Activated CD4-positive, alpha-beta memory T cell treated with anti-CD3 and anti-CD28 coated beads for 36 hours (primary cell): ENCODE measurements around the gene CACNG5. TPM values are rescaled to one million over a fixed set of nuclear protein-coding genes. Genes with fewer than 3 reads are reported as not detected.

Source experiments
- CTCF ChIA-PET: fragments of 350-600 bp; sonication (Branson Sonifier 250); formaldehyde crosslinking; loops from one replicate; lab custom pipeline; 2021; ENCODE audit warnings: antibody characterized with exemption, inconsistent platforms; lab: Charles Lee
- POLR2A ChIA-PET: fragments of 350-600 bp; sonication (Branson Sonifier 250); formaldehyde crosslinking; loops from one replicate; lab custom pipeline; 2021; ENCODE audit warnings: antibody characterized with exemption; lab: Charles Lee
- DNase-seq: peaks from one replicate; pipeline ENCODE4 v3.0.0-alpha.2; 2020
- H3K27ac Mint-ChIP-seq: one replicate; pipeline ENCODE4 v1.8.0; 2021; ENCODE audit warnings: mixed read lengths
- H3K27me3 Mint-ChIP-seq: one replicate; pipeline ENCODE4 v1.8.0; 2021; ENCODE audit warnings: mixed read lengths
- H3K36me3 Mint-ChIP-seq: one replicate; pipeline ENCODE4 v1.8.0; 2021; ENCODE audit warnings: mixed read lengths
- H3K4me1 Mint-ChIP-seq: one replicate; pipeline ENCODE4 v1.8.0; 2021; ENCODE audit warnings: low read depth, mixed read lengths
- H3K4me3 Mint-ChIP-seq: one replicate; pipeline ENCODE4 v1.8.0; 2021; ENCODE audit warnings: mild to moderate bottlenecking, mixed read lengths
- H3K9me3 Mint-ChIP-seq: one replicate; pipeline ENCODE4 v1.8.0; 2021; ENCODE audit warnings: mixed read lengths
- intact Hi-C: fragments of 100-400 bp; cut with micrococcal nuclease; formaldehyde crosslinking; loops from one replicate; pipeline ENCODE4 v1.15.1; 2023
- microRNA-seq: library from miRNA; unstranded; fragments of <30 nt; microRNA quantifications from one replicate; pipeline ENCODE4 v1.2.0, GENCODE V29; 2022; ENCODE audit warnings: borderline number of aligned reads, borderline microRNAs expressed, borderline replicate concordance
- total RNA-seq, 2 experiments: library from RNA; stranded (reverse); gene quantifications; one replicate each; pipeline ENCODE4 v1.2.3, GENCODE V29; 2021

CACNG5 gene
- total RNA-seq, 2 experiments from 2014 or later, result not detected

- Mint-ChIP-seq H3K4me1 (no peaks in the 10 kb centered on the region), H3K27ac (no peak overlapping the region), H3K27me3 (peaks cover 25% of the 10 kb centered on the region), H3K4me3 (no peak overlapping the region), H3K36me3 (no peaks in the 10 kb centered on the region), H3K9me3 (peaks cover 6% of the 10 kb centered on the region)
- CTCF ChIA-PET, result no interaction called here
- POLR2A ChIA-PET, result no interaction called here
- intact Hi-C loops, result no loop called here
- no peak for DNase-seq
Measured at GRCh38 chr17:66918896-66919295, 84.0 kb downstream of the CACNG5 start.

GRCh38 chr17:66920435-66920834, 85.5 kb downstream of the CACNG5 start:
- intact Hi-C loops, result no loop called here
- CTCF ChIA-PET, result no interaction called here
- POLR2A ChIA-PET, result no interaction called here

GRCh38 chr17:66920950-66921349, 86.0 kb downstream of the CACNG5 start:
- ChIA-PET CTCF (no interaction called here), POLR2A (no interaction called here)
- peaks cover 24% of the 10 kb centered on the region for H3K27me3 Mint-ChIP-seq
- H3K4me3 Mint-ChIP-seq, result no peak overlapping the region
- H3K27ac Mint-ChIP-seq, result no peak overlapping the region
- no peaks in the 10 kb centered on the region for H3K36me3 Mint-ChIP-seq
- peaks cover 6% of the 10 kb centered on the region for H3K9me3 Mint-ChIP-seq
- DNase-seq, result no peak
- H3K4me1 Mint-ChIP-seq, result no peaks in the 10 kb centered on the region
- intact Hi-C loops, result no loop called here

More at GRCh38 chr17:66920435-66920834, 85.5 kb downstream of the CACNG5 start:
- no peak overlapping the region for H3K27ac Mint-ChIP-seq
- H3K9me3 Mint-ChIP-seq, result peaks cover 6% of the 10 kb centered on the region
- H3K4me1 Mint-ChIP-seq, result no peaks in the 10 kb centered on the region
- DNase-seq, result no peak
- H3K27me3 Mint-ChIP-seq, result peaks cover 26% of the 10 kb centered on the region
- H3K36me3 Mint-ChIP-seq, result no peaks in the 10 kb centered on the region
- H3K4me3 Mint-ChIP-seq, result no peak overlapping the region

- ChIA-PET CTCF (no interaction called here), POLR2A (no interaction called here)
- peaks cover 33% of the 10 kb centered on the region for H3K27me3 Mint-ChIP-seq
- H3K27ac Mint-ChIP-seq, result no peak overlapping the region
- peaks cover 4% of the 10 kb centered on the region for H3K9me3 Mint-ChIP-seq
- no peaks in the 10 kb centered on the region for H3K4me1 Mint-ChIP-seq
- no peak for DNase-seq
- no peaks in the 10 kb centered on the region for H3K36me3 Mint-ChIP-seq
- intact Hi-C loops, result no loop called here
- H3K4me3 Mint-ChIP-seq, result no peak overlapping the region
Measured at GRCh38 chr17:66923886-66924285, 89.0 kb downstream of the CACNG5 start.

GRCh38 chr17:66925811-66926500, 91.0 kb downstream of the CACNG5 start:
- no peaks in the 10 kb centered on the region for H3K4me1 Mint-ChIP-seq
- ChIA-PET POLR2A (no interaction called here), CTCF (no interaction called here)
- peaks cover 37% of the 10 kb centered on the region for H3K27me3 Mint-ChIP-seq
- no peak overlapping the region for H3K4me3 Mint-ChIP-seq
- peaks cover 4% of the 10 kb centered on the region for H3K9me3 Mint-ChIP-seq
- DNase-seq, result no peak
- H3K36me3 Mint-ChIP-seq, result no peaks in the 10 kb centered on the region
- intact Hi-C loops, result no loop called here
- H3K27ac Mint-ChIP-seq, result no peak overlapping the region

- H3K27ac Mint-ChIP-seq, result no peak overlapping the region
- POLR2A ChIA-PET, result no interaction called here
- no peak for DNase-seq
- H3K36me3 Mint-ChIP-seq, result no peaks in the 10 kb centered on the region
- peaks cover 32% of the 10 kb centered on the region for H3K27me3 Mint-ChIP-seq
- no peak overlapping the region for H3K4me3 Mint-ChIP-seq
- intact Hi-C loops, result no loop called here
- no peaks in the 10 kb centered on the region for H3K4me1 Mint-ChIP-seq
- H3K9me3 Mint-ChIP-seq, result no peaks in the 10 kb centered on the region
- CTCF ChIA-PET, result no interaction called here
Measured at GRCh38 chr17:66928949-66929348, 94.0 kb downstream of the CACNG5 start.

GRCh38 chr17:66929591-66929990, 94.7 kb downstream of the CACNG5 start:
- H3K9me3 Mint-ChIP-seq, result no peaks in the 10 kb centered on the region
- DNase-seq, result no peak
- H3K27me3 Mint-ChIP-seq, result peaks cover 29% of the 10 kb centered on the region
- no peak overlapping the region for H3K4me3 Mint-ChIP-seq
- no peaks in the 10 kb centered on the region for H3K4me1 Mint-ChIP-seq
- intact Hi-C loops, result no loop called here
- CTCF ChIA-PET, result no interaction called here
- POLR2A ChIA-PET, result no interaction called here
- H3K36me3 Mint-ChIP-seq, result no peaks in the 10 kb centered on the region
- no peak overlapping the region for H3K27ac Mint-ChIP-seq

GRCh38 chr17:66930933-66931332, 96.0 kb downstream of the CACNG5 start:
- Mint-ChIP-seq H3K4me1 (no peaks in the 10 kb centered on the region), H3K36me3 (no peaks in the 10 kb centered on the region), H3K27ac (no peak overlapping the region), H3K27me3 (peaks cover 26% of the 10 kb centered on the region), H3K9me3 (no peaks in the 10 kb centered on the region), H3K4me3 (no peak overlapping the region)
- ChIA-PET POLR2A (no interaction called here), CTCF (no interaction called here)
- DNase-seq, result no peak
- intact Hi-C loops, result no loop called here

- Mint-ChIP-seq H3K27me3 (peaks cover 19% of the 10 kb centered on the region), H3K27ac (no peak overlapping the region), H3K4me1 (no peaks in the 10 kb centered on the region), H3K4me3 (no peak overlapping the region), H3K36me3 (no peaks in the 10 kb centered on the region), H3K9me3 (peaks cover 6% of the 10 kb centered on the region)
- DNase-seq, result no peak
- ChIA-PET CTCF (no interaction called here), POLR2A (no interaction called here)
- intact Hi-C loops, result no loop called here
Measured at GRCh38 chr17:66932311-66932710, 97.4 kb downstream of the CACNG5 start.

GRCh38 chr17:66934040-66934439, 99.1 kb downstream of the CACNG5 start:
- CTCF ChIA-PET, result no interaction called here
- Mint-ChIP-seq H3K4me3 (no peak overlapping the region), H3K9me3 (peaks cover 6% of the 10 kb centered on the region), H3K27ac (no peak overlapping the region), H3K36me3 (no peaks in the 10 kb centered on the region), H3K4me1 (no peaks in the 10 kb centered on the region), H3K27me3 (peaks cover 26% of the 10 kb centered on the region)
- POLR2A ChIA-PET, result no interaction called here
- no peak for DNase-seq
- intact Hi-C loops, result no loop called here

Small RNA genes within 50 kb of the gene (microRNA-seq; reads per million reads assigned to microRNA genes)
- not detected for gene MIR634

Other genes starting within 250 kb of the CACNG5 start
- not detected for gene CACNG4, start 129.6 kb downstream of the CACNG5 start, total RNA-seq
- gene CACNG1, start 209.4 kb downstream of the CACNG5 start, total RNA-seq, result not detected